Astrocyte (in vitro differentiated cells and primary cell): ENCODE data around the gene UBE2L6. TPM values are rescaled to one million over a fixed set of nuclear protein-coding genes. Genes with fewer than 3 reads are reported as not detected.

Source experiments
- DNase-seq: peaks from one replicate; pipeline ENCODE4 v3.0.0-alpha.2; 2010; ENCODE audit warnings: low read depth
- FAIRE-seq: peaks from 2 replicates; lab custom pipeline; 2011; peaks lifted over from hg19 to GRCh38; lab: Jason Lieb, UNC
- H2AFZ ChIP-seq: 2 replicates; pipeline ENCODE4 v1.6.0; 2012; ENCODE audit warnings: low read depth, low read length, inconsistent platforms
- H3K27ac ChIP-seq: 2 replicates; pipeline ENCODE4 v1.5.1; 2011; ENCODE audit warnings: low read depth, low read length, inconsistent platforms
- H3K27me3 ChIP-seq: 2 replicates; pipeline ENCODE4 v1.6.0; 2011; ENCODE audit warnings: low read length, inconsistent platforms; ENCODE audit not compliant: insufficient read depth
- H3K36me3 ChIP-seq: 2 replicates; pipeline ENCODE4 v1.5.1; 2011; ENCODE audit warnings: low read length, inconsistent platforms; ENCODE audit not compliant: insufficient read depth
- H3K4me1 ChIP-seq: 2 replicates; pipeline ENCODE4 v1.5.1; 2011; ENCODE audit warnings: low read length, inconsistent platforms; ENCODE audit not compliant: insufficient read depth
- H3K4me2 ChIP-seq: 2 replicates; pipeline ENCODE4 v1.6.0; 2012; ENCODE audit warnings: low read length, inconsistent platforms
- H3K4me3 ChIP-seq: 2 replicates; pipeline ENCODE4 v1.5.1; 2011; ENCODE audit warnings: low read depth, mild to moderate bottlenecking, low read length, inconsistent platforms; ENCODE audit not compliant: insufficient read depth
- H3K79me2 ChIP-seq: 2 replicates; pipeline ENCODE4 v1.6.0; 2012; ENCODE audit warnings: mild to moderate bottlenecking, low read length, inconsistent platforms; ENCODE audit not compliant: insufficient read depth
- H3K9ac ChIP-seq: 2 replicates; pipeline ENCODE4 v1.6.0; 2012; ENCODE audit warnings: mild to moderate bottlenecking, low read length, inconsistent platforms
- H3K9me3 ChIP-seq: 2 replicates; pipeline ENCODE4 v1.5.1; 2012; ENCODE audit warnings: low read depth, mild to moderate bottlenecking, low read length, inconsistent platforms; ENCODE audit not compliant: insufficient read depth
- H4K20me1 ChIP-seq: 2 replicates; pipeline ENCODE4 v1.6.0; 2012; ENCODE audit warnings: low read length, inconsistent platforms; ENCODE audit not compliant: insufficient read depth
- H3K27ac Mint-ChIP-seq: one replicate; pipeline ENCODE4 v1.8.0; 2021; ENCODE audit warnings: mild to moderate bottlenecking, mixed read lengths; ENCODE audit not compliant: unreplicated experiment
- H3K27me3 Mint-ChIP-seq: one replicate; pipeline ENCODE4 v1.8.0; 2021; ENCODE audit warnings: low read depth, mixed read lengths; ENCODE audit not compliant: unreplicated experiment
- H3K36me3 Mint-ChIP-seq: one replicate; pipeline ENCODE4 v1.8.0; 2021; ENCODE audit warnings: low read depth, mixed read lengths; ENCODE audit not compliant: unreplicated experiment
- H3K4me1 Mint-ChIP-seq: one replicate; pipeline ENCODE4 v1.8.0; 2021; ENCODE audit warnings: low read depth, mixed read lengths; ENCODE audit not compliant: unreplicated experiment
- H3K4me3 Mint-ChIP-seq: one replicate; pipeline ENCODE4 v1.8.0; 2021; ENCODE audit warnings: mild to moderate bottlenecking, moderate library complexity, mixed read lengths; ENCODE audit not compliant: unreplicated experiment
- H3K9me3 Mint-ChIP-seq: one replicate; pipeline ENCODE4 v1.8.0; 2021; ENCODE audit warnings: mild to moderate bottlenecking, mixed read lengths; ENCODE audit not compliant: unreplicated experiment
- EZH2 ChIP-seq: IDR thresholded peaks from 2 replicates; pipeline ENCODE4 v1.6.1; 2012; ENCODE audit warnings: mild to moderate bottlenecking, low read length, inconsistent platforms; ENCODE audit not compliant: insufficient read depth
- total RNA-seq: library from RNA; stranded (reverse); gene quantifications from 2 replicates; pipeline ENCODE4 v1.2.1, GENCODE V29; 2021
- TF ChIP-seq, protein P1 (sequence below): IDR thresholded peaks from 2 replicates; pipeline ENCODE4 v1.5.1; 2011; ENCODE audit warnings: low read depth, mild to moderate bottlenecking, inconsistent platforms, low read length, moderate library complexity; ENCODE audit not compliant: insufficient read depth

Gene UBE2L6
- total RNA-seq, 1 donor from 2014 or later, result 159 TPM

DNA sequence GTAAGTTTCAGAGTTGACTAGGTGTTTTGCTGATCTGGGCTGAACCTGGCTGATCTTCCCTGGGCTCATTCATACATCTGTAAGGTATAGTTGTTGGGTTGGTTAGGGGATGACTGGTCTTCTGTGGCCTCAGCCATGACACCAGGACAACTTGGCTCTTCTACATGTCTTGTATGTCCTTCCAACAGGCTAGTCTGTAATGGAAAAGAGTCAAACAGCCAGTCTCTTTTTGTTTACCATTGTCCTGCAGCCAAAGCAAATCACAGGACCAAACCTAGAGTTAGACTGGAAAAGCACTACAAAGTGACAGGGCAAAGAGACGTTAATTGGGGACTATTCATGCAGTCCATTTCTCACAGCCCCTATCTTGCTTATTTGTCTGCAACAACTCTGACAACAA lies 47.8 kb upstream of the UBE2L6 start:
- Mint-ChIP-seq H3K27me3 (no peaks in the 10 kb centered on the region), H3K36me3 (peaks cover 15% of the 10 kb centered on the region), H3K9me3 (no peaks in the 10 kb centered on the region), H3K4me3 (no peak overlapping the region), H3K27ac (no peak overlapping the region), H3K4me1 (no peaks in the 10 kb centered on the region)
- Histone ChIP-seq H4K20me1 (no peaks in the 10 kb centered on the region), H3K79me2 (no peaks in the 10 kb centered on the region), H3K4me1 (no peaks in the 10 kb centered on the region), H3K9ac (no peak overlapping the region), H2AFZ (no peak overlapping the region), H3K4me3 (no peak overlapping the region), H3K9me3 (peaks cover 8% of the 10 kb centered on the region), H3K4me2 (no peak overlapping the region), H3K27ac (no peak overlapping the region), H3K36me3 (no peaks in the 10 kb centered on the region), H3K27me3 (no peaks in the 10 kb centered on the region)
- no peak for FAIRE-seq
- no peak for DNase-seq
- no peak for TF ChIP-seq EZH2
- TF ChIP-seq, protein P1, sequence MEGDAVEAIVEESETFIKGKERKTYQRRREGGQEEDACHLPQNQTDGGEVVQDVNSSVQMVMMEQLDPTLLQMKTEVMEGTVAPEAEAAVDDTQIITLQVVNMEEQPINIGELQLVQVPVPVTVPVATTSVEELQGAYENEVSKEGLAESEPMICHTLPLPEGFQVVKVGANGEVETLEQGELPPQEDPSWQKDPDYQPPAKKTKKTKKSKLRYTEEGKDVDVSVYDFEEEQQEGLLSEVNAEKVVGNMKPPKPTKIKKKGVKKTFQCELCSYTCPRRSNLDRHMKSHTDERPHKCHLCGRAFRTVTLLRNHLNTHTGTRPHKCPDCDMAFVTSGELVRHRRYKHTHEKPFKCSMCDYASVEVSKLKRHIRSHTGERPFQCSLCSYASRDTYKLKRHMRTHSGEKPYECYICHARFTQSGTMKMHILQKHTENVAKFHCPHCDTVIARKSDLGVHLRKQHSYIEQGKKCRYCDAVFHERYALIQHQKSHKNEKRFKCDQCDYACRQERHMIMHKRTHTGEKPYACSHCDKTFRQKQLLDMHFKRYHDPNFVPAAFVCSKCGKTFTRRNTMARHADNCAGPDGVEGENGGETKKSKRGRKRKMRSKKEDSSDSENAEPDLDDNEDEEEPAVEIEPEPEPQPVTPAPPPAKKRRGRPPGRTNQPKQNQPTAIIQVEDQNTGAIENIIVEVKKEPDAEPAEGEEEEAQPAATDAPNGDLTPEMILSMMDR, result no peak

DNA sequence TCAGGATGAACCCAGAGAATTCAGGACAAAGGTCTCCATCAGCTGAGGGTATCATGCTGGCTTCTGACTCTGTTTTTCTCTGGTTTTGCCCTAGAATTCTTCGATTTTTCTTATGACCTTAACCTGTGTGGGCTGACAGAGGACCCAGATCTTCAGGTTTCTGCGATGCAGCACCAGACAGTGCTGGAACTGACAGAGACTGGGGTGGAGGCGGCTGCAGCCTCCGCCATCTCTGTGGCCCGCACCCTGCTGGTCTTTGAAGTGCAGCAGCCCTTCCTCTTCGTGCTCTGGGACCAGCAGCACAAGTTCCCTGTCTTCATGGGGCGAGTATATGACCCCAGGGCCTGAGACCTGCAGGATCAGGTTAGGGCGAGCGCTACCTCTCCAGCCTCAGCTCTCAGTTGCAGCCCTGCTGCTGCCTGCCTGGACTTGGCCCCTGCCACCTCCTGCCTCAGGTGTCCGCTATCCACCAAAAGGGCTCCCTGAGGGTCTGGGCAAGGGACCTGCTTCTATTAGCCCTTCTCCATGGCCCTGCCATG lies 46.8 kb upstream of the UBE2L6 start:
- Histone ChIP-seq H3K27ac (no peak overlapping the region), H3K36me3 (no peaks in the 10 kb centered on the region), H2AFZ (no peak overlapping the region), H3K79me2 (no peaks in the 10 kb centered on the region), H4K20me1 (no peaks in the 10 kb centered on the region), H3K27me3 (no peaks in the 10 kb centered on the region), H3K4me3 (no peak overlapping the region), H3K4me2 (no peak overlapping the region), H3K4me1 (no peaks in the 10 kb centered on the region), H3K9ac (no peak overlapping the region), H3K9me3 (peaks cover 4% of the 10 kb centered on the region)
- DNase-seq (no peak), FAIRE-seq (no peak)
- Mint-ChIP-seq H3K36me3 (peaks cover 18% of the 10 kb centered on the region), H3K9me3 (no peaks in the 10 kb centered on the region), H3K27me3 (no peaks in the 10 kb centered on the region), H3K4me3 (no peak overlapping the region), H3K27ac (no peak overlapping the region), H3K4me1 (no peaks in the 10 kb centered on the region)
- TF ChIP-seq, protein P1, result no peak

DNA sequence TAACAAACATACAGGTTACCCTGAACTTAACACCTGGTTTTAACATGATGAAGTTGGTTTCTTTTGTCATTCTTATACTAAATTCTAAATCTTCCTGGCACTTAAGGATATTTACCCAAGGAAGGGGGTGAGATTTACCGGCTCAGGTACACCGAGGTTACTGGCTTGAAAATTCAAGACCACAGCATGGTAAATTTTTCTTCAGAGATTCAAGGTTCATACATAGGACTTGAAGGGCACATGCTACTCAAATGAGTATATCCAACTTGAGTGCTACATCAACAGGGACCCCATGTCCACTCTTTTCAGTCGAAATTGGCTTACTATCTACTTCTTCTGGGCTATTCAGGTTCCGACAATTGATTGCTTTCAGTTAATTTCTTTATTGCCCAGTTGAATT lies 42.7 kb upstream of the UBE2L6 start:
- no peaks in the 10 kb centered on the region for H3K27me3 ChIP-seq
- H3K9ac ChIP-seq, result no peak overlapping the region
- no peak overlapping the region for H3K27ac ChIP-seq
- DNase-seq, result no peak
- no peak overlapping the region for H3K4me2 ChIP-seq
- no peak overlapping the region for H3K4me3 Mint-ChIP-seq
- H3K4me1 Mint-ChIP-seq, result no peaks in the 10 kb centered on the region
- H3K9me3 Mint-ChIP-seq, result no peaks in the 10 kb centered on the region
- H3K36me3 Mint-ChIP-seq, result peaks cover 29% of the 10 kb centered on the region
- H4K20me1 ChIP-seq, result no peaks in the 10 kb centered on the region
- H3K27ac Mint-ChIP-seq, result no peak overlapping the region
- no peak for FAIRE-seq
- H3K4me1 ChIP-seq, result no peaks in the 10 kb centered on the region
- no peaks in the 10 kb centered on the region for H3K27me3 Mint-ChIP-seq
- no peaks in the 10 kb centered on the region for H3K79me2 ChIP-seq
- H3K36me3 ChIP-seq, result no peaks in the 10 kb centered on the region
- no peak overlapping the region for H2AFZ ChIP-seq
- TF ChIP-seq, protein P1, result no peak
- TF ChIP-seq EZH2, result no peak
- no peak overlapping the region for H3K4me3 ChIP-seq
- no peaks in the 10 kb centered on the region for H3K9me3 ChIP-seq
